GM12872 (cell line): Measurements from ENCODE around the gene XPR1.

Experiments
- CTCF ChIP-seq: IDR thresholded peaks from 3 replicates; pipeline ENCODE4 v1.5.1; 2011; ENCODE audit warnings: low read depth, mild to moderate bottlenecking, low read length, moderate library complexity; ENCODE audit not compliant: insufficient read depth

The XPR1 gene

GRCh38 chr1:180936110-180937011 is 304.5 kb downstream of the XPR1 start:
- no peak for TF ChIP-seq CTCF

GRCh38 chr1:180937012-180937372 is 305.2 kb downstream of the XPR1 start:
- TF ChIP-seq CTCF: no peak

- no peak for TF ChIP-seq CTCF
Measured at GRCh38 chr1:180937624-180938225, 305.9 kb downstream of the XPR1 start.

- TF ChIP-seq CTCF: no peak
Measured at GRCh38 chr1:180939073-180939710, 307.4 kb downstream of the XPR1 start.

GRCh38 chr1:180939711-180940103 is 307.9 kb downstream of the XPR1 start:
- no peak for TF ChIP-seq CTCF
